Left forelimb (tissue), 1 donor: ENCODE results near the gene GRK5.

Experiments
- DNase-seq: peaks from one replicate; pipeline ENCODE4 v3.0.0-alpha.2; 2018; ENCODE audit warnings: low spot score

GRK5 gene

DNA sequence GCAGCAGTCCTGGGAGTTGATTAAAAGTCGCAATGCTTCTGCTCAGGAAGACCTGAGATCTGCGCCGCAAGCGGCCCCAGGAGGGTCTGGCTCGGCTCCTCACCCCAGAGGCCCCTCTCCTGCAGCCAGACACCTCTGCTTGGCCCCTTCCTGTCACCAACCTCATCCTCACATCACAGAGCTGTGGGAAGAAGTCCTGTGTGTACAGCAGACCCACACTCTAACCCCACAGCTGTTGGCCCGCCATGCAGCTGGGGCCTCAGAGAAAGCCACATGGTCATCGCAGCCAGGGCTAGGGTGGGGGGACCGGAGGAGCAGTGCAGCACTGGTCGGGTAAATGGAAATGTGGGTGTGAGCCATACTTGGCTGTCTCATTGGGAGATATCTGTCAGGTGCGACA, 237.5 kb downstream of the GRK5 start:
- DNase-seq: no peak

DNA sequence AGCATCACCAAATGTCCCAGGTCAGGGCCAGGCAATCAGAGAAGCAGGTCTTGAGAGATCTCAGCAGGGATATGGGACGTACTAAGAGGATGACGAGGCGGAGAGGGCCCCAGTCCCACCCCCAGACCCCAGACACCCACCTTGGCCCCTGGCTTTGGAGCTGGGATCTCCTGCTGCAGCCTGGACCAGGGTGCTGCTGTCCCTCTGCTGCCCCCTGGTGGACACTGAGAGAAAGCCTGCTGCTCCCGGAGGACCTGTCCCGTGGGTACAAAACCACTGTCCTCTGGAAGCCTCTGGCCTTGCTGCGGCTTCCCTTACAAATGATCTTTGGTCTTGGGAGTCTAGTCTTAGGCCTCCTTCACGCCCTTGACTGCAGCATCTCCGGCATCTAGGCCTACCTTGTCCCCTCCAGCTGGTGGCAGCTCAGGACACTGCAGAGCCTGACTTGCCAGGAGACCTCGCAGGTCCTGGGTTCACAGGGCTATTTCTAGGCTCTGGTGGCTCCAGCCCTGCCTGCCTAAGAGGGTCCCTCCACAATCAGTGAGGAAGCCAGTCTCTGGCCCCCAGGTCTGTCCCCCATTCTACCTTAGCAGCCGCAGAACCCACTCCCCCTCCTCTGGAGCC, 238.1 kb downstream of the GRK5 start:
- DNase-seq: peak; percentile 89

DNA sequence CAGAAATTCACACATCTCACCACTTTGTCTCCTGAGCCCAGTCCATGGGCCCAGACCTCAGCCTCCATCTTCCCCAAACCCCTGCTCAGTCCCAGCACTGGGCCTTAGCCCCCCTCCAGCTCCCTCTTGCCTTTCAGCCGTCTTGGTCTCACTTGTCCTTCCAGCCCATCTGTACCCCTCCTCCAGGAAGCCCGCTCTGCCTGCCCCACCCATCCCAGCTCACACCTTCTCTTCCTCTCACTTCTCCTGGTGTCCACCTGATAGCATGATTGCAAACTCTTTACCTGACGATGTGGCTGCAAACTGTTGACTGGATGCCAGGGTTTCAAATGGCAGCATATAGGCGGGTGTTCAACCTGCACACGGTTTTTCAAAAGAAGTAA, 238.6 kb downstream of the GRK5 start:
- no peak for DNase-seq

DNA sequence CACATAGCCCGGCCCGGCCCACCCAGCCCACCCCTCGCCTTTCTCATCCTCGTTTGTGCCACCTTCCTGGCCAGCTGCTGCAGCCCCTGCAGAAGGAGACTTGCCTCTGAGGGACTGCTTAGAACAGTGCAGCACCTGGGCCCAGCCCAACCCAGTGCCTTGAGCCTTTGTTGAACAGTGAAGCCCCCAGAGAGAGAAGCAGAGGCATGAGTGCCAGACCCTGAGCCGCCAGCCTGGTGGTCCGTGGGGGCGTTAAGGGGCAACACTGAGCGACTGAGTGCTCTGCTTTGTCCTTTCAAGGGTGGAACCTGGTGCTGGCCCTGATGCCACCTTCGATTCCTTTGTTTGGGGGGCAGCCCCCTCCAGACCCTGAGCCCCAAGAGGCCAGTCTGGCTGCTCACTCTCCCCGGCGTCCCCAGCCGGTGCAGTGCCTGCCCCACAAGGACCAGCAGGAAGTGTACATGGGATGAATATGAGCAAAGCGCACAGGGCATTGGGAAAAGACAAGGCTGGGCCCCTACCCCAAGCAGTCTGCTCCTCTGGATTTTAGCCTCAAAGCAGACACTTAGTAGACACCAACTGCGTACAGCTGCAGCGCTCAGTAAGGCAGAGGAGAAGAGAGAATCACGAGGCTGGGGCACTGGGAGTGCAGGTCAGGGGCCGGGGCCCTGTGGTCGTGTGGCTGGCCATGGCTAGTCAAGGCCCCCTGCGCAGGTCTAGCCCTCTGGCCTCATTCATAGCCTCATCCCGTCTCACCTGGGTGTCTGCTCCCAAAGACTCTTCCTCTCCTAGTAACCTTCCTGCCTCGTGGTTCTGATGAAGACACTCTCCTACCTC, 239.3 kb downstream of the GRK5 start:
- DNase-seq: no peak

DNA sequence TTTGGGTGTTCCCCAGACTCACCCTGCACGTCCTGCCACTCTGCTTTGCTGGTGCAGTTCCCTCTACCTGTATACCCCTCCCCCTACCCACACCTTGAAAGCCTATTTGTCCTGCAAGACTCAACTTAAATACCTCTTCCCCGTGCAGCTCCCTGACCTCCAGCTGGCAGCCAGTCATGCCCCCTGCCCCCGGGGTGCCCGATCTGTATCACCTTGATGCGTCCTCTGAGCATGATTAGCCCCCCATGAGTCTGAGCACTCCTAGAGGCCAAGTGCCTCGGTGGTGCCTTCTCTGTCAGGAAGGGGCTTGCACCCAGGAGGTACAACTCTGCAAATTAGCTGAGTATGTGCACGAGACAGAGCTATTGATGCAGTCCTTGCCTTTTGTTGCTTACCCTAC, 240.1 kb downstream of the GRK5 start:
- no peak for DNase-seq

DNA sequence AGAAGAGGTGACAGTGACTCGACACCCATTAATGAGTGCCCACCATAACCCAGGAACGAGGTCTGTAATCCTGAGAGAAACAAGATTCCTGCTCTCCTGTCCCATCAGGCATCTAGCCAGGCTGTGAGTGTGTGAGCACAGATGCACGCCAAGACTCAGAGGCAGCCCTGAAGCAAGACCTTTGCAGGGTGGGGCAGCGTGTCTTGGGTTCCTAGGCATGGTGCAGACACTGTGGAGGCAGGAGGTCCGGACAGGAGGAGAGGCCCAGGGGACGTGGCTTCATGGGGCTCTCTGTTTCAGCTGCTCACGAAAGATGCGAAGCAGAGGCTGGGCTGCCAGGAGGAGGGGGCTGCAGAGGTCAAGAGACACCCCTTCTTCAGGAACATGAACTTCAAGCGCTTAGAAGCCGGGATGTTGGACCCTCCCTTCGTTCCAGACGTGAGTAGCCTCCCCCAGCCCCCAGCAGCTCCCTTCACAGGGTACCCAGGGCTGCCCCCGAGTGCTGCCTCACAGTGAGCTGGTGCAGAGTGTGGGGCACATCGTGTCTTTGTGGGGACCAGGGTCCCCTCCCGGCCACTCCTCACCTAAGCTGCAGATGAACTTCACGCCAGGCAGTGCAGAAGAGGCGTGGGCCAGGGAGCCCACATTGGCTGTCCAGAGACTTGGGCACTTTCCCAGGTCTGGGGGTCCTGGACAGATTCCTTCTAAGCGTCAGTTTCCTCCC, 240.6 kb downstream of the GRK5 start:
- DNase-seq: no peak

DNA sequence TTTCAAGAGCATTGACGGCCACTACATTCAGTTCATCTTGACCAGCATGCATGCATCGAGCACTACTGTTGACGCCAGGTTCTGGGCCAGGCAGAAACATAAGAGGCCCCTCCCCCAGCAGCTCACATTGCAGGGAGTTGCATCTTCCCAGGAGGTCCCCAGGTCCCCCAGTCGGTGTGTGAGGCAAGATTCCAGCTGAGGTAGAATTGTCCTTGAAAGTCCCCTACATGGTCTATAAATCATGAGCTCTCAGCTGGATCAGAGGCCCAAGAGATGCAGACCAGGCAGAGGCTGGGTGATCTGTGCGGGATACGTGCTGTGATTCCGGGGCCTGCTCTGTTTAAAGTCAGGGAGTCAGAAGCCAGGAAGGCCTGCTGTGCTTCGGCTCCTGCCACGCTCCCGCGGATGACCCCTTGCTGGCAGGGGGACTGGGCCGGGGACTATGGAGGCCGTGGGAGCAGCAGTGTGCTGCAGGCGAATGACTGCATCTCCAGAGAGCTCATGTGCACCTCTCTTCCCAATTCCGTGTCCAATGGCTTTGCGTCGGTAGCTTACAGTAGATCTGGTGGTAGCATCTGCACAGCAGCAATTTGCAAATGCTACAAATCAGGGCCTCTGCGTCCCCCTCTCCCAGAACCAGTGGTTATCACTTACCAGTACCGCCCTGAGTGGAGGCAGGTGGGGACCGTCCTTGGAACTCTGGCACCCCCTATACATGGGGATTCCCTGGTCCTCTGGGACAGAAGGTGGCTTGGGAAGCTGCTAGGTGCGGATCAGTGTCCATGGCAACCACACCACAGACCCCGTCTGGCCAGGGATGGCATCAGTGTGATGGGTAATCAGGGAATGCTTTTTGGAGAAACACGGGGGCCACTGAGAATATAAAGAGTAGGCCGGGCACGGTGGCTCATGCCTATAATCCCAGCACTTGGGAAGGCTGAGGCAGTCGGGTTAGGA, 241.5 kb downstream of the GRK5 start:
- no peak for DNase-seq

DNA sequence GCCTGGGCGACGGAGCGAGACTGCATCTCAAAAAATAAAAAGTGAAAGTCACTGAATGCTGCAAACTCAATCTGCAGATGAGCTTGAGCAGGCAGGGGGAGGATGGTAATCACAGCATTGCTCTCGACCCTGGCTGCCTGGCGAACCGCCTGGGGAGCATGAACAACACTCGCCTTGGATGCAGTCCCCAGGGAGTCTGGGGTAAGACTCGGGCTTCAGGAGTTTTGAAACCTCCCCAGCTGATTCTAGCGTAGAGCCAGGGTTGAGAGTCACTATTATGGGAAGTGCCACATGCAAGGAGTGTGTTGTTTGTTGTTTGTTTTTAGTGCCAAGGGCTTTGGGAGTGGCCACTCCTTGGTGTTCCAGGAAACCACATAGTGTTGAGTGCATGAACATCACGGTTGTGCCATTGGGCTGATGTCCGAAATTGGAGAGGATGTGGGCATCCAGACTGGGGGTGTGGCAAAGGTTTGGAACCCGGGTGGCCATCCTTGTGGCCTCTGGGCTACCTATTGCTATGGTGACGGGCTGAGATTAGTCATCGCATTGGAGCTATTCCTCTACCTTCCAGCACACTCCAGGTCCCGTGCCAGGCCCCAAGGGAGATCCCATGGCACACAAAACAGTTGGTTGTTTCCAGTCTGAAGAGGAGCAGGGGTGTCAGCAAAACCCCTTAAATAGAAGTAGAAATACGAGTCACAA, 242.5 kb downstream of the GRK5 start:
- DNase-seq: no peak

DNA sequence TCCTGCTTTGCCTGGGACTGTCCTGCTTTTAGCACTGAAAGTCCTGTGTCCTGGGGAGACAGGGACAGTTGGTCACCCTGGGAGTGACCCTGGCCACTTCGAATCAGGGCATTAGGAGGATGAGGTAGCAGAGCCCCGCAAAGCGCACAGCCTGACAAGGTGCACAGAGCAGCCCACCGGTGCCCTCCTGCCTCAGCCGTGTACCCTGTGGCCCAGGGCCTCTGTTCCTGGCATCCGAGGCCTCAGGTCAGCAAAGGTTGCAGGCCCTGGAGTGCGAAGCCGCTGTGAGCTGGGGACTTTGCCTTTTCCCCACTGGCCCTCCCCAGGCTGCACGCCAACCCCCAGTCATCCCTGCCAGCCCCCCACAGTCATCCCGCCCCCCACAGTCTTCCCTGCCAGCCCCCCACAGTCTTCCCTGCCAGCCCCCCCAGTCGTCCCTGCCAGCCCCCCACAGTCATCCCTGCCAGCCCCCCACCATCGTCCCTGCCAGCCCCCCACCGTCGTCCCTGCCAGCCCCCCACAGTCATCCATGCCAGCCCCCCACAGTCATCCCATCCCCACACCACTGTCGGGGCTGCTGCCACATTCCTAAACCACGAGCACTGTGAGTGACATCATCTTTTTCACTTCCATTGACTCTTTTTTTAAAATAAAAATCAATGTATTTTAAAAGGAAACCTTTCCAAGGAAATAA, 243.4 kb downstream of the GRK5 start:
- no peak for DNase-seq

DNA sequence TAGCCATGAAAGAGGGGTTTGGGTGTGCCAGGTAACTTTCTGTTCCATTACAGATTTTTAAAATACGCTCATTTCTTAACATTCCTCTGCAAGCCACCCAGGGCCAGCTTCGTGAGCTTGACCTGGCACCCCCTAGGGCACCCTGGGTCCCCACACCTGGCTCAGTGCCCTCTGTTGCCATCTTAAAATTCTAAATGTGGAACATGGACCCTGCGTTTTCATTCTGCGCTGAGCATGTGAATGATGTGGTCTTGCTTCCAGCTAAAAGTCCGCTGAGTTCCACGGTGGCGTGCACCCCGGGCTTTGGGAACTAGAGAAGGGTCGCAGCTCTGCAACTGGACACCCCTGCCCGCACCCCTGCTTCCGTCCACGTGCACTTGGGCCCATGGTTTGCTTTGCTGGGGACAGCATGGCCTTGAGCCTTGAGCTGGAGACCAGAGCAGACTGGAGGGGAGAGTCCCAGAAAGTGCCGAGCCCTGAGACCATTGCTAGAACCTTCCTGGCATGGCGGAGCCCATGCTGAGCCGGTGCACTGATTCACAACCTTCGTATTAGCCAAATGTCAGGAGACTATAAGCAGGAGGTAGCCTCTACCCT, 244.0 kb downstream of the GRK5 start:
- DNase-seq: no peak

DNA sequence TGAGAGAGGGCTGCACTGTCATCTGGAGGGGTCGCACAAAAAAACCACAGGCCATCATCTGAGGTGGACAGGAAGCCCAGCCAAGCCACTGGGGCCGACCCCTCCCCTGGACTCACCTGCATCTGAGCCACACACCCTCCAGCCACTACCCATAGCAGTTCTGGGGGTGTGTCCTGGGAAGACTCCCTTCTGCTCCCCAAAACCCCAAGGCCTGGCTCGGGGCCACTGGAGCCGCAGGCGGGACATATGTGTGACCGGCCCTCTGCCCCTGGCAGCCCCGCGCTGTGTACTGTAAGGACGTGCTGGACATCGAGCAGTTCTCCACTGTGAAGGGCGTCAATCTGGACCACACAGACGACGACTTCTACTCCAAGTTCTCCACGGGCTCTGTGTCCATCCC, 245.0 kb downstream of the GRK5 start:
- no peak for DNase-seq

DNA sequence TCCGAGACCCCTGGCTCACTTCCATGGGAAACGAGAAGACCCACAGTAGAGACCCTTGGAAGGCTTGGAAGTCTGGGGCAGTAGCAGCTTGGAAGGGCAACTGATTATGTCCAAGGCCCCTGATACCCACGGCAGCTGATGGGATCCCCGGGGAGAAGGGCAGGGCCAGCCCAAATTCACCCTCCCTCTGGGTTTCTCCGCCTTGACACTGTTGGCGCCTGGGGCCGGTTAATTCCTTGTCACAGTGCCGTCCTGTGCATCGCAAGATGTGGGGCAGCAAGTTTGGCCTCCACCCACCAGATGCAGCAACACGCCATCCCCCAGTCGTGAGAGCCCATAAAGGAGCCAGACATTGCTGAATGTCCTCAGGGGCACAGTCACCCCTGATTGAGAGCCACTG, 245.9 kb downstream of the GRK5 start:
- DNase-seq: no peak

DNA sequence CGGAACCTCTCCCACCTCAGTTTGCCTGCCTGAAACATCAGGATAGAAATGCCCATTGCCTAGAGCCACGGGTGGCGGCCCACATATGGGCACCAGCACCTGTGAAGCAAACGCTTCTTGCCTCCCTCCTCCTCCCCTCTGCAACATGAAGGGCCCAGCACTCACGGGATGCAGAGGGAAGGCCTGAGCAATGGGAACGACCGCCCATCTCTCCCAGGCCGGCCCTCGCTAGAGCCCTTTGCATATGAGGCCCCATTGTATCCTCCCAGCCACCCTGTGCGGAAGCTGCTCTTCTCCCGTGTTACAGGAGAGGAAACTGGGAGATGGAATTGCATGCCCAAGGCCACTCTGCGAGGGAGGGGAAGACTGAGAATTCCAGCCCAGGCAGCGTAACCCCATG, 246.9 kb downstream of the GRK5 start:
- DNase-seq: no peak

DNA sequence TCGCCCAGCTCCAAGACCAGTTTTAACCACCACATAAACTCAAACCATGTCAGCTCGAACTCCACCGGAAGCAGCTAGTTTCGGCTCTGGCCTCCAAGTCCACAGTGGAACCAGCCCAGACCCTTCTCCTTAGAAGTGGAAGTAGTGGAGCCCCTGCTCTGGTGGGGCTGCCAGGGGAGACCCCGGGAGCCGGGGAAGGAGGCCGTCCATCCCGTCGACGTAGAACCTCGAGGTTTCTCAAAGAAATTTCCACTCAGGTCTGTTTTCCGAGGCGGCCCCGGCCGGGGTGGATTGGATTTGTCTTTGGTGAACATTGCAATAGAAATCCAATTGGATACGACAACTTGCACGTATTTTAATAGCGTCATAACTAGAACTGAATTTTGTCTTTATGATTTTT, 247.6 kb downstream of the GRK5 start:
- DNase-seq: peak; percentile 55

DNA sequence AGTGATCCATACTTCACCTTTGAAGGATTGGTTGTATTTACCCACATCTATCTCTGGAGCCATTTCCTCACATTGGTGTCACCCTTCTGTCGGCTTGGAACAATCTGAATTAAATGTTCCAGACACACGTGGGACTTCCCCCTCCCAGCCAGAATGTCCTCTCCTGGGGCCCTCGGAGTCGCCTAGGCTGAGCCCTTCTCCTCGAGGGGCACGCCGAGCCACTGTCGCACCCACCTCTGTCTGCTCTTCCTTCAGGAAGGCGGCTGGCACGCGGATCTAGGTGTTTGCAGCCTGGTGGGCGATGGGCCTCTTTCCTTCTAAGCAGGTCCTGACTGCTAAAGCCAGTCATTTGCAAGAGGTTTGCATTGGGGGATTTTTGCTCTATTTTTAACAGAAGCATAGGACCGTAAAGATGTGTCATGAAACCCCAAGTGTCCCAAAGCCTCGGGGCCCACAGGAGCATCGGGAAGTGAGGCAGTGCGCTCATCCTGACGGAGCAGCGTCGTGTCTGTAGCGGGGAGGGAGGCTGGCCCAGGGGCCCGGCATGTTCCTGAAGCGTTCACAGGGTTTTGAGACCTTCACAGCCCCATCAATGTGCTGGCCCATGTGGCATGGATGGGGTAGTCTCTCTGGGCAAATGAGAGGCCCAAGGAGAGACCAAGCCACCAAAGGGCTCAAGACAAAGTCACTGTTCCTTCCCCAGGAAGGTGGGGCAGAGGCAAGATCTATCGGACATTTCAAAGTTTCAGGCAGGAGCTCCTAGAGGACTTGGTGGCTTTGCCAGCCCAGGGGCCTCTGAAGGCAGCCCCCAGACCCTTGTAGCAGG, 248.5 kb downstream of the GRK5 start:
- DNase-seq: no peak

DNA sequence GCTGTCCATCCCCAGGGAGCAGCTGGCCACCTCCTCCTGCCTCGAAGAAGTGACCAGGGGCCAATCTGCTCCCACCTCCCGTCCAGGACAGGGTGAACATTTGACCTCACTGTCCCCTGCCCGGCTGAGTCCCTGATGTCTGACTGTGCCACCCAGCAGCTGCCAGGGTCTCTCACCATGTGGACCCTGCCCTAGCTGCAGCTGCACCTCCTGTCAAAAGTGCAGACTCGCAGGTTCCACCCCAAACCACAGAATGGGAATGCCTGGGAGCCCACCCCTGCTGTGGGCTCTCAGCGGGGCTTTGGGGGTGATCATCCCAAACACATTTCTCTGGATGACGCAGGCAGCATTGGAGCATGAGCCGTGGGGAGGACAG, 249.1 kb downstream of the GRK5 start:
- peak; percentile 37 for DNase-seq

DNA sequence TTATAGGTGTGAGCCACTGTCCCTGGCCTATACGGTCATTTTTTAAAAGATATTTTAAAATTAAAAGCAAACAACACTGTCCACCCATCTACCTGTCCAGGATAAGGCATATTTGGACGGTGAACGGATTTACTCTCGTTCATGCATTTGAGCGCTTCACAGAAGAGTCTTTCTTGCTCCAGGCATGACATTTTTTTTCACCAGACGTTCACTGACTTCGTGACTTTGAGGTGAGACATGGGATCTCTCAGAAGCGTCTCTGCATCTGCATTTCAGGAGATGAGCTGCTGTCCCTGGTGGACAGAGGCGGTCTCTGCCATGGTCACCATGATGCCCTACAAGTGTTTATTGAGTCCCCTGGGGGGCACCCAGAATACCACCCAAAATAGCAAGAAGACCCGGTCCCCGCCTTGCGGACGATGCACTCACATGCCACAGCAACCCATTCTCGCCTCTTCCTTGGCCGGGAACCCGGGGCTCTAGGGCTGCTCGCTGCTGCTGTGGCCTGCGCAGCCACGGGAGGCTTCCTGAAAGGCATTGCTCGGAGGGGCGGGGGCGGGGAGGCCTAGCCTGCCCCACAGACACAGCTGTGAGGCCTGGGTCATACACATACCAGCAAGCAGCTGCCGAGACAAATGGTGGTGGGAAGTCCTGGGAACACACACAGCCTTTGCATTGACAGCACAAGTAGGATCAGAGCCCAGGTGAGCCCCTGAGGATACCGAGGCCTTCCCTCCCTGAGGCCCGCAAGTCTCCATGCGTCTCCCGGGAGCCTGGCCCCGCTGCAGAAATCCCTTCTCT, 250.8 kb downstream of the GRK5 start:
- peak; percentile 76 for DNase-seq

DNA sequence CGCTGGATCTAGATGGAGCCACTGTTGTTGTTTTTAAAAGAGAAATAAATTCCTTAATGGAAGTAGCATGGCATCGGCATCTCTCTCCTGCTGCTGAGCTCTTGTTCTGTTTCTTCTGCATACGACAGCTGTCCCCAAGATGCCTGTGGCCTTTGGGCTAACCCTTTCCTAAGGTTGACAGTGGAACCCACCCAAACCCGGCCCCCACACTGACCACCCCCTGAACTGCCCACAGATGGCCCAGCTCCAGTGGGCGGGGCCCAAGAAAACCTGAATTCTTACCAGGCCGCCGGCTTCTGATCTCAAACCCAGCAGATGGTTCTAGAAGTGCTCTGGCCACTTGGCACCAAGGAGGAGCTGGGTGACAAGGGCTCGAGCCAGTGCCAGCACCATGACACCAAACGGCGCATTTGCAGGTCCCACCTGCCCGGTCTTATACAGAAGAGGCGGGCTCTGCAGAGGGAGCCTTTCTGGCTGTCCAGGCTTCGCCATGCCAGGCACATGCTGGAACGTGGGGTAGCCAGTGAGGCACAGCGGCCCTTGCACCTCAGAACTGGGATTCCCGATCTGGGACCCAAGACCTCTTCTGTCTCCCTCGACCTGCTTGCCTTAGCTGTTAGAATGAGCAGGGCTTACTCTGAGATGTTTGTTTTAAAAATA, 252.4 kb downstream of the GRK5 start:
- DNase-seq: no peak
